ENCODE results near the gene LIX1L.
A peak's percentile ranks its signal among the peaks of the same experiment; 100 is the strongest.

Gene LIX1L

GRCh38 chr1:145957443-145958319, at the start of gene LIX1L:
LIX1L (minus strand) TSS chr1:145958017; CDS start chr1:145957927, 90 bp downstream.
- Histone ChIP-seq H3K27me3 (peaks cover 37% of the 10 kb centered on the region), H3K4me1 (ENCODE audit: control insufficient read depth in 1 of 2, insufficient read depth in 1 of 2, low read depth in 1 of 2, low read length in 1 of 2) (peaks cover 58 to 68% of the 10 kb centered on the region in 2 experiments), H3K4me3 (ENCODE audit: low read depth in 1 of 2, low read length in 1 of 2) (peak within 1 kb of the TSS; percentile 72 to 74), H3K36me3 (no peaks in the 10 kb centered on the region), H3K9me3 (no peaks in the 10 kb centered on the region), H3K27ac (peak within 1 kb of the TSS; percentile 79)
- TF ChIP-seq CTCF (IDR thresholded peaks at IDR 0.05): no peak

GRCh38 chr1:146001709-146002108, 43.9 kb upstream of the LIX1L start:
- TF ChIP-seq CTCF (IDR thresholded peaks at IDR 0.05): no peak
- Histone ChIP-seq H3K4me3 (ENCODE audit: low read depth in 1 of 2, low read length in 1 of 2) (no peak overlapping the region), H3K36me3 (no peaks in the 10 kb centered on the region), H3K4me1 (ENCODE audit: control insufficient read depth in 1 of 2, insufficient read depth in 1 of 2, low read depth in 1 of 2, low read length in 1 of 2) (peaks cover 31 to 41% of the 10 kb centered on the region in 2 experiments), H3K27me3 (no peaks in the 10 kb centered on the region), H3K27ac (peak overlapping the region; percentile 6), H3K9me3 (no peaks in the 10 kb centered on the region)

GRCh38 chr1:145999321-146000024, 41.7 kb upstream of the LIX1L start:
- Histone ChIP-seq H3K36me3 (peaks cover 11% of the 10 kb centered on the region), H3K4me1 (ENCODE audit: control insufficient read depth in 1 of 2, insufficient read depth in 1 of 2, low read depth in 1 of 2, low read length in 1 of 2) (peaks cover 27 to 39% of the 10 kb centered on the region in 2 experiments), H3K27me3 (no peaks in the 10 kb centered on the region), H3K27ac (peak overlapping the region; percentile 72), H3K9me3 (no peaks in the 10 kb centered on the region), H3K4me3 (ENCODE audit: low read depth in 1 of 2, low read length in 1 of 2) (peak overlapping the region in 1 of 2 experiments; percentile 20)
- TF ChIP-seq CTCF (IDR thresholded peaks at IDR 0.05): peak; percentile 6

- no peak for TF ChIP-seq CTCF (IDR thresholded peaks at IDR 0.05)
- H3K4me3 ChIP-seq (ENCODE audit: low read depth in 1 of 2, low read length in 1 of 2): peak overlapping the region; percentile 95 to 100
- no peaks in the 10 kb centered on the region for H3K9me3 ChIP-seq
- peaks cover 32 to 57% of the 10 kb centered on the region in 2 experiments for H3K4me1 ChIP-seq (ENCODE audit: control insufficient read depth in 1 of 2, insufficient read depth in 1 of 2, low read depth in 1 of 2, low read length in 1 of 2)
- H3K36me3 ChIP-seq: peaks cover 29% of the 10 kb centered on the region
- no peaks in the 10 kb centered on the region for H3K27me3 ChIP-seq
- peak overlapping the region; percentile 94 for H3K27ac ChIP-seq
Observed at GRCh38 chr1:145997718-145998023, 39.9 kb upstream of the LIX1L start.

- peaks cover 37 to 62% of the 10 kb centered on the region in 2 experiments for H3K4me1 ChIP-seq (ENCODE audit: control insufficient read depth in 1 of 2, insufficient read depth in 1 of 2, low read depth in 1 of 2, low read length in 1 of 2)
- H3K27ac ChIP-seq: peak overlapping the region; percentile 94
- TF ChIP-seq CTCF (IDR thresholded peaks at IDR 0.05): no peak
- H3K36me3 ChIP-seq: peaks cover 34% of the 10 kb centered on the region
- H3K9me3 ChIP-seq: no peaks in the 10 kb centered on the region
- H3K27me3 ChIP-seq: no peaks in the 10 kb centered on the region
- H3K4me3 ChIP-seq (ENCODE audit: low read depth in 1 of 2, low read length in 1 of 2): peak overlapping the region; percentile 95 to 100
Observed at GRCh38 chr1:145997016-145997717, 39.4 kb upstream of the LIX1L start.
